ENCODE results near the gene ATXN10.

- TF ChIP-seq CTCF (IDR thresholded peaks at IDR 0.05) (no peak), POLR2A (IDR thresholded peaks at IDR 0.05) (no peak)
Observed at GRCh38 chr22:45670981-45671782, 452 bp upstream of the ATXN10 start.
